ENCODE measurements around the gene KRT73. TPM values are rescaled to one million over a fixed set of nuclear protein-coding genes. Genes with fewer than 3 reads are reported as not detected.

The KRT73 gene
- total and polyA plus RNA-seq, 2 experiments from 2014 or later, result not detected

DNA sequence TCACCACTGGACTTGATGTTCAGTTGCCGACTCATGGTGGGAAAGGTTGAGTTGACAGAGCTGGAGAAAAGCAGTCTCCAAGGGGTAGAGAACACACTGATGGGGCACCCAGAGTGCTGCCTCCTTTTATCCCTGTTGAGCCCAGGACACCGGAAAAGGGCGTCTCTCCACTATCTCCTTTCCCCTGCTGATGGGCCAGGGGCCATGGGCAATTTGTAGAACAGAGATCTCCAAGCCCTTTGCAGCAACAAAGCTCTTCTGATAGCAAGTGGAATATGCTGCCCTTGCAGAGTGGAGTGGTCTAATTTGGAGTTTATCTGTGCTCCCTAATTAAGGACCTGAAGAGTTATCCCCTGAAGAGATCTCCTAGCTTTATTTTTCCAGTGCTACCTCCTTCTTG is 44.6 kb downstream of the KRT73 start, which contains the start of gene KRT74 (continued):
- TF ChIP-seq JUNB (IDR thresholded peaks at IDR 0.05; ENCODE audit: unreplicated experiment) (no peak), ZNF331 (CRISPR knock-in tag; IDR thresholded peaks at IDR 0.05; ENCODE audit: low read depth) (no peak), STAT1 (IDR thresholded peaks at IDR 0.05; ENCODE audit: unreplicated experiment) (no peak)

GRCh38 chr12:52573306-52573705 is 45.1 kb downstream of the KRT73 start:
- Histone ChIP-seq H3K4me1 (ENCODE audit: insufficient read depth) (no peaks in the 10 kb centered on the region), H3K36me3 (ENCODE audit: insufficient read depth) (no peaks in the 10 kb centered on the region), H3K4me3 (no peak overlapping the region), H3K79me2 (replicated peaks; ENCODE audit: insufficient read depth) (no peaks in the 10 kb centered on the region), H2AFZ (no peak overlapping the region), H3K4me2 (no peak overlapping the region), H3F3A (replicated peaks; ENCODE audit: low read depth) (no peaks in the 10 kb centered on the region), H3K27me3 (ENCODE audit: insufficient read depth) (no peaks in the 10 kb centered on the region), H4K20me1 (replicated peaks; ENCODE audit: insufficient read depth) (no peaks in the 10 kb centered on the region), H3K27ac (ENCODE audit: low read depth) (no peak overlapping the region), H3K9me2 (ENCODE audit: insufficient read depth) (no peaks in the 10 kb centered on the region)
- no peak for ATAC-seq
- DNase-seq (ENCODE audit: low spot score), result no peak
- no peak for TF ChIP-seq STAT1 (IDR thresholded peaks at IDR 0.05; ENCODE audit: unreplicated experiment)
- TF ChIP-seq ZNF114 (CRISPR knock-in tag; IDR thresholded peaks at IDR 0.05), result no peak
- no peak for TF ChIP-seq NANOG (IDR thresholded peaks at IDR 0.05; ENCODE audit: borderline replicate concordance)
- no peak for TF ChIP-seq ZNF331 (CRISPR knock-in tag; IDR thresholded peaks at IDR 0.05; ENCODE audit: low read depth)
- TF ChIP-seq REST (IDR thresholded peaks at IDR 0.05; ENCODE audit: unreplicated experiment), result no peak
- no peak for TF ChIP-seq CREB1 (CRISPR knock-in tag; IDR thresholded peaks at IDR 0.05; ENCODE audit: low read depth)
- TF ChIP-seq, protein P1, sequence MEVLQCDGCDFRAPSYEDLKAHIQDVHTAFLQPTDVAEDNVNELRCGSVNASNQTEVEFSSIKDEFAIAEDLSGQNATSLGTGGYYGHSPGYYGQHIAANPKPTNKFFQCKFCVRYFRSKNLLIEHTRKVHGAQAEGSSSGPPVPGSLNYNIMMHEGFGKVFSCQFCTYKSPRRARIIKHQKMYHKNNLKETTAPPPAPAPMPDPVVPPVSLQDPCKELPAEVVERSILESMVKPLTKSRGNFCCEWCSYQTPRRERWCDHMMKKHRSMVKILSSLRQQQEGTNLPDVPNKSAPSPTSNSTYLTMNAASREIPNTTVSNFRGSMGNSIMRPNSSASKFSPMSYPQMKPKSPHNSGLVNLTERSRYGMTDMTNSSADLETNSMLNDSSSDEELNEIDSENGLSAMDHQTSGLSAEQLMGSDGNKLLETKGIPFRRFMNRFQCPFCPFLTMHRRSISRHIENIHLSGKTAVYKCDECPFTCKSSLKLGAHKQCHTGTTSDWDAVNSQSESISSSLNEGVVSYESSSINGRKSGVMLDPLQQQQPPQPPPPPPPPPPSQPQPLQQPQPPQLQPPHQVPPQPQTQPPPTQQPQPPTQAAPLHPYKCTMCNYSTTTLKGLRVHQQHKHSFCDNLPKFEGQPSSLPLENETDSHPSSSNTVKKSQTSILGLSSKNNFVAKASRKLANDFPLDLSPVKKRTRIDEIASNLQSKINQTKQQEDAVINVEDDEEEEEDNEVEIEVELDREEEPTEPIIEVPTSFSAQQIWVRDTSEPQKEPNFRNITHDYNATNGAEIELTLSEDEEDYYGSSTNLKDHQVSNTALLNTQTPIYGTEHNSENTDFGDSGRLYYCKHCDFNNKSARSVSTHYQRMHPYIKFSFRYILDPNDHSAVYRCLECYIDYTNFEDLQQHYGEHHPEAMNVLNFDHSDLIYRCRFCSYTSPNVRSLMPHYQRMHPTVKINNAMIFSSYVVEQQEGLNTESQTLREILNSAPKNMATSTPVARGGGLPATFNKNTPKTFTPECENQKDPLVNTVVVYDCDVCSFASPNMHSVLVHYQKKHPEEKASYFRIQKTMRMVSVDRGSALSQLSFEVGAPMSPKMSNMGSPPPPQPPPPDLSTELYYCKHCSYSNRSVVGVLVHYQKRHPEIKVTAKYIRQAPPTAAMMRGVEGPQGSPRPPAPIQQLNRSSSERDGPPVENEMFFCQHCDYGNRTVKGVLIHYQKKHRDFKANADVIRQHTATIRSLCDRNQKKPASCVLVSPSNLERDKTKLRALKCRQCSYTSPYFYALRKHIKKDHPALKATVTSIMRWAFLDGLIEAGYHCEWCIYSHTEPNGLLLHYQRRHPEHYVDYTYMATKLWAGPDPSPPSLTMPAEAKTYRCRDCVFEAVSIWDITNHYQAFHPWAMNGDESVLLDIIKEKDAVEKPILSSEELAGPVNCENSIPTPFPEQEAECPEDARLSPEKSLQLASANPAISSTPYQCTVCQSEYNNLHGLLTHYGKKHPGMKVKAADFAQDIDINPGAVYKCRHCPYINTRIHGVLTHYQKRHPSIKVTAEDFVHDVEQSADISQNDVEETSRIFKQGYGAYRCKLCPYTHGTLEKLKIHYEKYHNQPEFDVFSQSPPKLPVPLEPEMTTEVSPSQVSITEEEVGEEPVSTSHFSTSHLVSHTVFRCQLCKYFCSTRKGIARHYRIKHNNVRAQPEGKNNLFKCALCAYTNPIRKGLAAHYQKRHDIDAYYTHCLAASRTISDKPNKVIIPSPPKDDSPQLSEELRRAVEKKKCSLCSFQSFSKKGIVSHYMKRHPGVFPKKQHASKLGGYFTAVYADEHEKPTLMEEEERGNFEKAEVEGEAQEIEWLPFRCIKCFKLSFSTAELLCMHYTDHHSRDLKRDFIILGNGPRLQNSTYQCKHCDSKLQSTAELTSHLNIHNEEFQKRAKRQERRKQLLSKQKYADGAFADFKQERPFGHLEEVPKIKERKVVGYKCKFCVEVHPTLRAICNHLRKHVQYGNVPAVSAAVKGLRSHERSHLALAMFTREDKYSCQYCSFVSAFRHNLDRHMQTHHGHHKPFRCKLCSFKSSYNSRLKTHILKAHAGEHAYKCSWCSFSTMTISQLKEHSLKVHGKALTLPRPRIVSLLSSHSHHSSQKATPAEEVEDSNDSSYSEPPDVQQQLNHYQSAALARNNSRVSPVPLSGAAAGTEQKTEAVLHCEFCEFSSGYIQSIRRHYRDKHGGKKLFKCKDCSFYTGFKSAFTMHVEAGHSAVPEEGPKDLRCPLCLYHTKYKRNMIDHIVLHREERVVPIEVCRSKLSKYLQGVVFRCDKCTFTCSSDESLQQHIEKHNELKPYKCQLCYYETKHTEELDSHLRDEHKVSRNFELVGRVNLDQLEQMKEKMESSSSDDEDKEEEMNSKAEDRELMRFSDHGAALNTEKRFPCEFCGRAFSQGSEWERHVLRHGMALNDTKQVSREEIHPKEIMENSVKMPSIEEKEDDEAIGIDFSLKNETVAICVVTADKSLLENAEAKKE (CRISPR knock-in tag; IDR thresholded peaks at IDR 0.05), result no peak
- TF ChIP-seq, protein P2, sequence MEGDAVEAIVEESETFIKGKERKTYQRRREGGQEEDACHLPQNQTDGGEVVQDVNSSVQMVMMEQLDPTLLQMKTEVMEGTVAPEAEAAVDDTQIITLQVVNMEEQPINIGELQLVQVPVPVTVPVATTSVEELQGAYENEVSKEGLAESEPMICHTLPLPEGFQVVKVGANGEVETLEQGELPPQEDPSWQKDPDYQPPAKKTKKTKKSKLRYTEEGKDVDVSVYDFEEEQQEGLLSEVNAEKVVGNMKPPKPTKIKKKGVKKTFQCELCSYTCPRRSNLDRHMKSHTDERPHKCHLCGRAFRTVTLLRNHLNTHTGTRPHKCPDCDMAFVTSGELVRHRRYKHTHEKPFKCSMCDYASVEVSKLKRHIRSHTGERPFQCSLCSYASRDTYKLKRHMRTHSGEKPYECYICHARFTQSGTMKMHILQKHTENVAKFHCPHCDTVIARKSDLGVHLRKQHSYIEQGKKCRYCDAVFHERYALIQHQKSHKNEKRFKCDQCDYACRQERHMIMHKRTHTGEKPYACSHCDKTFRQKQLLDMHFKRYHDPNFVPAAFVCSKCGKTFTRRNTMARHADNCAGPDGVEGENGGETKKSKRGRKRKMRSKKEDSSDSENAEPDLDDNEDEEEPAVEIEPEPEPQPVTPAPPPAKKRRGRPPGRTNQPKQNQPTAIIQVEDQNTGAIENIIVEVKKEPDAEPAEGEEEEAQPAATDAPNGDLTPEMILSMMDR (conservative IDR thresholded peaks at IDR 0.05; ENCODE audit: low read depth in 2 of 2), result no peak
- TF ChIP-seq ETS1 (IDR thresholded peaks at IDR 0.05), result no peak
- TF ChIP-seq POLR2AphosphoS5 (IDR thresholded peaks at IDR 0.05; ENCODE audit: low read depth), result no peak
- no peak for TF ChIP-seq JUNB (IDR thresholded peaks at IDR 0.05; ENCODE audit: unreplicated experiment)
- H3K27ac Mint-ChIP-seq, result no peak overlapping the region
- no peak overlapping the region for H3K4me3 Mint-ChIP-seq
- H3K9me3 Mint-ChIP-seq, result no peaks in the 10 kb centered on the region
- no peaks in the 10 kb centered on the region for H3K36me3 Mint-ChIP-seq (ENCODE audit: low read depth)
- peaks cover 5% of the 10 kb centered on the region for H3K27me3 Mint-ChIP-seq (ENCODE audit: insufficient read depth, low read depth, poor library complexity)
- H3K4me1 Mint-ChIP-seq, result no peaks in the 10 kb centered on the region

Measured in GM23338 (cell line).